ENCODE results near the gene CTNNBL1.

Gene CTNNBL1

GRCh38 chr20:37775200-37775599 lies 81.4 kb downstream of the CTNNBL1 start:
- DNase-seq (ENCODE audit: low read depth in 2 of 3, low spot score in 1 of 3), result no peak

DNA sequence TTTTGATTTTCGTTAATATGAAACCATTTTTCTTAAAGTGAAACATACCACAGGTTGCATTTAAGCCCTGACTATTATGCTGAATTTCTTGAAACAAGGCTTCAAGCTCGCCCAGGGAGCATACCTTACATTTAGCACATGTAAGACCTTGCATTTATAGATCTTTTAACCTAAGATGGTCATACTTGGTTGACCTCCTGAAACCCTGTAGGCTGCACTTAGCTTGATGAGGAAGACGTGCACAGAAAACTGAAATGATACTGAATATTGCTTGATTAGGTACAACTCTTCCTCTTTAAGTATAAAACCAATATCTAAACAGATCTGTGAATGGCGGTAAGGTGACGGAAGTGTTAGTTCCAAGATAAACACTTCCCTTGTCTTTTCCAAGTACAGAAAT lies 82.2 kb downstream of the CTNNBL1 start:
- no peak for DNase-seq (ENCODE audit: low read depth in 2 of 3, low spot score in 1 of 3)

GRCh38 chr20:37776526-37776925 lies 82.7 kb downstream of the CTNNBL1 start:
- DNase-seq (ENCODE audit: low read depth in 2 of 3, low spot score in 1 of 3), result no peak

GRCh38 chr20:37777012-37777950 lies 83.5 kb downstream of the CTNNBL1 start:
- no peak for DNase-seq (ENCODE audit: low read depth in 2 of 3, low spot score in 1 of 3)

GRCh38 chr20:37777988-37778659 lies 84.3 kb downstream of the CTNNBL1 start:
- no peak for DNase-seq (ENCODE audit: low read depth in 2 of 3, low spot score in 1 of 3)

- DNase-seq (ENCODE audit: low read depth in 2 of 3, low spot score in 1 of 3), result no peak
Observed at GRCh38 chr20:37781626-37782025, 87.8 kb downstream of the CTNNBL1 start.

DNA sequence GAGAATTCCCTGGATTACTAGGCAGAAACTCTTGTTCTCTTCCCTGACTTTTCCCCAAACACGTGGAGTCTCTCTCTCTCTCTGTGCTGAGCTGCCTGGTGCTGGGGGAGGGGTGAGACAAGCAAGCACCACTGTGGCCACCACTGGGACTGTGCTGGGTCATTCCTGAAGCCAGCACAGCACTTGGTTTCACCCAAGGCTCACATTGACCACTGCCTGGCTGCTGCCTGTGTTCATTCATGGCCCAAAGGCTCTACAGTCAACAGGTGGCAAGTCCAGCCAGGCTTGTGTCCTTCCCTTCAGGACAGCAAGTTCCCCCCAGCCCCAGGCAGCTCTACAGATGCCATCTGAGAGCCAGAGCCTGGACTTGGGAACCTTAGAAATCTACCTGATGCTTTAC lies 92.2 kb downstream of the CTNNBL1 start:
- no peak for DNase-seq (ENCODE audit: low read depth in 2 of 3, low spot score in 1 of 3)

- no peak for DNase-seq (ENCODE audit: low read depth in 2 of 3, low spot score in 1 of 3)
Observed at GRCh38 chr20:37789408-37789807, 95.6 kb downstream of the CTNNBL1 start.

DNA sequence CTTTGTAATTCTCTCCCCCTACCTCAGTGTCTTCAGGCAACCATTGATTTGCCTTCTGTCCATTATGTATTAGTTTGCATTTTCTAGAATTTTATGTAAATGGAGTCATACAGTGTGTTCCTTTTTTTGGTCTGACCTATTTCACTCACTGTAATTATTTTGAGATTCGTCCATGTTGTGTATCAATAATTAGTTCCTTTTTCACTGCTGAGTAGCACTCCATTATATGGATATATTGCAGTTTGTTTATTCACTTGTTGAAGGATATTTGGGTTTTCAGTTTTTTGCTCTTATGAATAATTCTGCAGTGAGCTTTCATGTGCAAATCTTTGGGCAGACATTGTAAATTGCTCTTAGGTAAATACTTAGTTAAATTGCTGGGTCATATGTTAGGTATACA lies 97.1 kb downstream of the CTNNBL1 start:
- no peak for DNase-seq (ENCODE audit: low read depth in 2 of 3, low spot score in 1 of 3)

GRCh38 chr20:37796121-37796520 lies 102.3 kb downstream of the CTNNBL1 start:
- no peak for DNase-seq (ENCODE audit: low read depth in 2 of 3, low spot score in 1 of 3)

- DNase-seq (ENCODE audit: low read depth in 2 of 3, low spot score in 1 of 3), result no peak
Observed at GRCh38 chr20:37796733-37797132, 102.9 kb downstream of the CTNNBL1 start.

GRCh38 chr20:37797669-37798175 lies 103.9 kb downstream of the CTNNBL1 start:
- no peak for DNase-seq (ENCODE audit: low read depth in 2 of 3, low spot score in 1 of 3)

DNA sequence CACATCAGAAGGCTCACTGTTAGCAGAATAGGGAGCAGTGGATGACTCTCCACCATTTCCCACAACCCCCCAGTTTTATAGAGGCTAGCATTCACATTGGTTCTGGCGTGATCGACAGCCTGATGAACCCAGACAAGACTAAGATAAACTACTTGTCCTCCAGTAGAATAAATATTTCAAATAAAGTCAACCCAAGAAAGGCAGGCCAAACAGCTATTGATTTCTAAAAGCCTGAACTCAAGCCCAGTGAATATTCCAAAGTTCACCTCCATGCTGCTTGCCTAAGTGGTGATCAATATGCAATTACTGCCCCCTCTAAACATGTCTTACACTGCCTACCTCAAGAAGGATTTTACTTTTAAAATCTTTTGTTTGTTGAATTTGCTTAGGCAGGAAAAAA lies 104.5 kb downstream of the CTNNBL1 start:
- no peak for DNase-seq (ENCODE audit: low read depth in 2 of 3, low spot score in 1 of 3)

DNA sequence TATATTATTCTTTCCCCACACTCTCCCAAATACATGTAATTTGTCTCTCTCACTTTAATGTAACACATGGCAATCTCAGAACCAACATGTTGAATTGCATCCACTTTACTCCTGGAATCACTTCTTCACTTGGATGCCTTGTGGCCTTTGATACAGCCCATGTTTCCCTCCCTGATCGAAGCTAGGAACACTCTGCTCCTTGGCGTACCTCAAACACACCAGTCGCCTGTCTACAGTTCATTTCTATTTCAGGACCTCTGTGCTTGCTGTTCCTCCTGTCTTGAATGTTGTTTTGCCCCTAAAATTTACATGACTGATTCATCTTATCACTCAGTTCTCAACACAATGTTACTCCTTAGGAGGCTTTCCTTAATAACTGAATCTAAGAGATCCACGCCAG lies 106.8 kb downstream of the CTNNBL1 start:
- no peak for DNase-seq (ENCODE audit: low read depth in 2 of 3, low spot score in 1 of 3)

DNA sequence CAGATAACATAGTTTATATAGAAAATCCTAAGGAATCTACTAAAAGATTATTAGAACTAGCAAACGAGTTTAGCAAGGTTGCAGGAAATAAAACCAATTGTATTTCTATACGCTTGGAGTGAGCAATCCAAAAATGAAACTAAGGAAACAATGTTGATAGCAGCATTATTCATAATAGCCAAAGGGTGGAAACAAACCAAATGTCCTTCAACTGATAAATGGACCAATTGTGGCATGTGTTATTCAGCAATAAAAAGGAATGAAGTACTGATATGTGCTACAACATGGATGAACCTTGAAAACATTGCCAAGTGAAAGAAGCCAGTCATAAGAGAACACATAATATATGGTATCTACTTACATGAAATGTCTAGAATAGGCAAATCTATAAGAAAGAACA lies 108.1 kb downstream of the CTNNBL1 start:
- no peak for DNase-seq (ENCODE audit: low read depth in 2 of 3, low spot score in 1 of 3)

- DNase-seq (ENCODE audit: low read depth in 2 of 3, low spot score in 1 of 3), result no peak
Observed at GRCh38 chr20:37803438-37804307, 109.8 kb downstream of the CTNNBL1 start.

DNA sequence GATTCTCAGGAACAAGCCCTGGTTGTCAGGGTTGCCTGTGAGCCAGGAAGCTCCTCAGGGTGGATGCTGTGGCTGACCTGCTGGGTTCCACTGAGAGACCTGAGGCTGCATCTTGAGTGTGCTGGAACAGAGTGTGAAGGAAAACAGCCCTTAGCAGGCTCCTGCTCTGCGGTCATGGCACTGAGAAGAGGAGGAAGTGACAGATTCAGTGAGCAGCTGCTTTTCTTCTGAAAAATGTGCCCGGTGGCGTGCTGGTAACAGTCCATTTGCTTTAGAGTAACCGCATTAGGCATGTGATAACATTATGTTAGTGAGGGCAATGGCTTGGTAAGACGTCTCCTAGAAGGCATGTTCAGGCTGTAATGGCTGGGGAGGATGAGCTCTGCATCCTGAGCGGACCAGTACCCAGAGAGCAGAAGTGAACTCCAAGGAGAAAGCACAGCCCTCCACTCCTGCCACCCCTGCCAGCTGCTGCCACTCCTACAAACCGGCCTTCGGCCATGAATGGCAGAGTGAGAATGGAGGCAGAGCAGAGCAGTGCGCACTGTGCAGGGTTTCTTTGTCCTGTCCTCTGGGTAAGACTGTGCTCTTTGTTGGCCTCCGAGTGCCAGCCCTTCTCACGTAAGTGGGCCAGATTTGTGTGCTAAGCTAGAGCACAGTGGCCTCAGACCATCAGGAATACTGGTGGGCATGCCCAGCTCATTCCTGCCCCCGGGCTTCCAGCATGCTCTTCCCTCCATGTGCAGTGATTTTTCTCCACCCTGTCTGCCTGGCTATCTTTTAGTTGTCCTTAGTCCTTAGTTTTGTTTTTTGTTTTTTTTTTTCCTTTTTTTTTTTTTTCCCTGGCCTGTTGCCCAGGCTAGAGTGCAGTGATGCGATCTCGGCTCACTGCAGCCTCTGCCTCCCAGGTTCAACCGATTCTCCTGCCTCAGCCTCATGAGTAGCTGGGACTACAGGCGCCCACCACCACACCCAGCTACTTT lies 111.0 kb downstream of the CTNNBL1 start:
- no peak for DNase-seq (ENCODE audit: low read depth in 2 of 3, low spot score in 1 of 3)

- no peak for DNase-seq (ENCODE audit: low read depth in 2 of 3, low spot score in 1 of 3)
Observed at GRCh38 chr20:37807471-37808232, 113.8 kb downstream of the CTNNBL1 start.

Data from stimulated activated CD4-positive, alpha-beta T cell treated with anti-CD3 and anti-CD28 coated beads, Interleukin-12 subunit alpha, Interleukin-12 subunit beta, amount 100 ng/mL, for 48 hours (primary cell).